Esophagus muscularis mucosa (tissue), 4 donors: ENCODE measurements around the gene TGFBR3. TPM values are rescaled to one million over a fixed set of nuclear protein-coding genes. Genes with fewer than 3 reads are reported as not detected.

ENCODE experiments used
- DNase-seq: peaks from one replicate; pipeline ENCODE4 v3.0.0-alpha.2; 2017; ENCODE audit errors: extremely low spot score
- H3K27ac ChIP-seq, 4 donors: fragments of 200-600 bp; sonication (generic); replicated peaks in 1 of 4; 1 replicate in 3 of 4; 2 replicates in 1 of 4; pipeline ENCODE4 v1.5.1; 2016 to 2019; ENCODE audit warnings: mild to moderate bottlenecking in 1 of 4
- H3K27me3 ChIP-seq, 4 donors: fragments of 200-600 bp; sonication (generic); one replicate each; pipeline versions ENCODE4 v1.5.1 to v1.6.0; 2016 to 2019
- H3K36me3 ChIP-seq, 4 donors: fragments of 200-600 bp; sonication (generic); one replicate each; pipeline ENCODE4 v1.5.1; 2016 to 2019
- H3K4me1 ChIP-seq, 4 donors: fragments of 200-600 bp; sonication (generic); one replicate each; pipeline ENCODE4 v1.5.1; 2016 to 2019
- H3K4me3 ChIP-seq, 4 donors: fragments of 200-600 bp; sonication (generic); 1 replicate in 2 of 4; 2 replicates in 2 of 4; pipeline ENCODE4 v1.5.1; 2016 to 2019; ENCODE audit warnings: mild to moderate bottlenecking in 4 of 4, moderate library complexity in 1 of 4
- H3K9me3 ChIP-seq, 4 donors: fragments of 200-600 bp; sonication (generic); 1 replicate in 3 of 4; 2 replicates in 1 of 4; pipeline ENCODE4 v1.5.1; 2016 to 2019
- CTCF ChIP-seq, 3 experiments: fragments of 200-600 bp in 2 of 3; fragments of 450-650 bp in 1 of 3; sonication (generic) in 2 of 3; IDR thresholded peaks; one replicate each; pipeline ENCODE4 v1.5.1; 2017 to 2019; ENCODE audit warnings: antibody characterized with exemption in 3 of 3, mild to moderate bottlenecking in 2 of 3, moderate library complexity in 1 of 3
- EP300 ChIP-seq: sonication (generic); formaldehyde crosslinking; IDR thresholded peaks from one replicate; pipeline ENCODE4 v1.6.1; 2017; ENCODE audit warnings: antibody characterized with exemption
- POLR2A ChIP-seq: fragments of 450-650 bp; IDR thresholded peaks from one replicate; pipeline ENCODE4 v1.6.1; 2017; ENCODE audit warnings: antibody characterized with exemption, moderate library complexity, mild to moderate bottlenecking, low read depth
- POLR2AphosphoS5 ChIP-seq, 2 donors: sonication (generic); formaldehyde crosslinking; IDR thresholded peaks; one replicate each; pipeline ENCODE4 v1.6.1; 2017; ENCODE audit warnings: antibody characterized with exemption in 2 of 2
- WGBS: methylation state at CpG from one replicate; pipeline ENCODE4 v1.1.5; 2018; 5-methylcytosine and 5-hydroxymethylcytosine counted together
- intact Hi-C: fragments of 100-400 bp; cut with DNase I; formaldehyde crosslinking; loops from one replicate; pipeline ENCODE4 v1.15.1; 2023
- small RNA-seq, 3 donors: library from RNA; depleted of rRNA; stranded (forward); fragments of <200 nt; gene quantifications; one replicate each; pipeline ENCODE3, GENCODE V24; 2016
- total RNA-seq, 4 donors: library from RNA; depleted of rRNA; stranded (reverse); fragments of >200 nt; gene quantifications; one replicate each; pipeline versions ENCODE4 v1.1.0 to v1.2.1, GENCODE V29; 2016

TGFBR3 gene
- total RNA-seq, 4 donors from 2014 or later: 176 to 262 (median 188) TPM

- WGBS: 84% methylated on average over 4 of the region's 4 CpGs
- no peaks in the 10 kb centered on the region for H3K4me1 ChIP-seq
- no peaks in the 10 kb centered on the region for H3K9me3 ChIP-seq
- TF ChIP-seq POLR2AphosphoS5 (IDR thresholded peaks at IDR 0.05) (no peak), CTCF (IDR thresholded peaks at IDR 0.05) (no peak), POLR2A (no peak), EP300 (no peak)
- H3K27me3 ChIP-seq: no peaks in the 10 kb centered on the region
- no peak overlapping the region for H3K4me3 ChIP-seq
- intact Hi-C loops: no loop called here
- no peak for DNase-seq
- no peak overlapping the region for H3K27ac ChIP-seq
- no peaks in the 10 kb centered on the region for H3K36me3 ChIP-seq
Observed at GRCh38 chr1:91635763-91636162, 250.2 kb downstream of the TGFBR3 start.

- H3K9me3 ChIP-seq: no peaks in the 10 kb centered on the region
- no peaks in the 10 kb centered on the region for H3K27me3 ChIP-seq
- intact Hi-C loops: no loop called here
- TF ChIP-seq CTCF (IDR thresholded peaks at IDR 0.05) (no peak), POLR2AphosphoS5 (IDR thresholded peaks at IDR 0.05) (no peak)
- no peak overlapping the region for H3K27ac ChIP-seq
- no peak for DNase-seq
- no peaks in the 10 kb centered on the region for H3K4me1 ChIP-seq
- no peaks in the 10 kb centered on the region for H3K36me3 ChIP-seq
- H3K4me3 ChIP-seq: no peak overlapping the region
- WGBS: 90% methylated on average over 3 of the region's 3 CpGs
Observed at GRCh38 chr1:91633438-91633837, 252.5 kb downstream of the TGFBR3 start.

- peak; percentile 60 for DNase-seq
- Histone ChIP-seq H3K36me3 (no peaks in the 10 kb centered on the region), H3K27me3 (no peaks in the 10 kb centered on the region), H3K4me3 (no peak overlapping the region), H3K4me1 (no peaks in the 10 kb centered on the region), H3K27ac (no peak overlapping the region), H3K9me3 (no peaks in the 10 kb centered on the region)
- 83% methylated on average over 4 of the region's 4 CpGs for WGBS
- intact Hi-C loops: no loop called here
- no peak for TF ChIP-seq EP300
Observed at GRCh38 chr1:91631718-91632330, 254.1 kb downstream of the TGFBR3 start.

- TF ChIP-seq CTCF (IDR thresholded peaks at IDR 0.05) (no peak), POLR2A (no peak), EP300 (no peak), POLR2AphosphoS5 (IDR thresholded peaks at IDR 0.05) (no peak)
- Histone ChIP-seq H3K9me3 (no peaks in the 10 kb centered on the region), H3K27ac (no peak overlapping the region), H3K4me3 (no peak overlapping the region), H3K36me3 (no peaks in the 10 kb centered on the region), H3K4me1 (no peaks in the 10 kb centered on the region), H3K27me3 (no peaks in the 10 kb centered on the region)
- DNase-seq: no peak
- intact Hi-C loops: no loop called here
Observed at GRCh38 chr1:91630803-91631202, 255.1 kb downstream of the TGFBR3 start.

Small RNAs within 50 kb of the gene (small RNA-seq; reads per million reads assigned to genes)
- gene RN7SL653P: 0 reads per million in 3 donors

Other genes with a start within 250 kb of the TGFBR3 start
- not detected for gene BRDT, start 63.2 kb upstream of the TGFBR3 start, total RNA-seq
- 1 to 10 TPM; 2.9 to 4.3 (median 3.3) TPM for gene EPHX4, start 143.8 kb upstream of the TGFBR3 start, total RNA-seq
- not detected for gene SETSIP, start 189.3 kb upstream of the TGFBR3 start, total RNA-seq
- gene BTBD8, start 194.2 kb upstream of the TGFBR3 start, total RNA-seq: 1 to 10 TPM; 4.3 to 7.8 (median 5.9) TPM